OCI-LY1 (cell line): Measurements from ENCODE around the gene CD163L1.

ENCODE experiments used
- CTCF ChIP-seq: fragments of 200-600 bp; sonication (generic), shearing (Covaris generic); IDR thresholded peaks from 2 replicates; pipeline ENCODE4 v1.5.1; 2017; ENCODE audit warnings: mild to moderate bottlenecking, antibody characterized with exemption, low read length, moderate library complexity, mixed read lengths
- EZH2 ChIP-seq: fragments of 200-600 bp; sonication (generic), shearing (Covaris generic); IDR thresholded peaks from 2 replicates; pipeline ENCODE4 v1.8.0; 2017; ENCODE audit warnings: borderline replicate concordance, mixed run types, mild to moderate bottlenecking, antibody characterized with exemption, low read length, moderate library complexity, mixed read lengths

GRCh38 chr12:7444076-7444475 is at the start of gene CD163L1:
- TF ChIP-seq CTCF (no peak), EZH2 (no peak)
